Stimulated activated CD8-positive, alpha-beta memory T cell treated with anti-CD3 and anti-CD28 coated beads, Interleukin-15, amount 100 ng/mL, for 24 hours (primary cell): ENCODE results near the gene WWTR1.

ENCODE experiments used
- DNase-seq: peaks from one replicate; pipeline ENCODE4 v3.0.0-alpha.2; 2020; ENCODE audit warnings: low read depth

WWTR1 gene

DNA sequence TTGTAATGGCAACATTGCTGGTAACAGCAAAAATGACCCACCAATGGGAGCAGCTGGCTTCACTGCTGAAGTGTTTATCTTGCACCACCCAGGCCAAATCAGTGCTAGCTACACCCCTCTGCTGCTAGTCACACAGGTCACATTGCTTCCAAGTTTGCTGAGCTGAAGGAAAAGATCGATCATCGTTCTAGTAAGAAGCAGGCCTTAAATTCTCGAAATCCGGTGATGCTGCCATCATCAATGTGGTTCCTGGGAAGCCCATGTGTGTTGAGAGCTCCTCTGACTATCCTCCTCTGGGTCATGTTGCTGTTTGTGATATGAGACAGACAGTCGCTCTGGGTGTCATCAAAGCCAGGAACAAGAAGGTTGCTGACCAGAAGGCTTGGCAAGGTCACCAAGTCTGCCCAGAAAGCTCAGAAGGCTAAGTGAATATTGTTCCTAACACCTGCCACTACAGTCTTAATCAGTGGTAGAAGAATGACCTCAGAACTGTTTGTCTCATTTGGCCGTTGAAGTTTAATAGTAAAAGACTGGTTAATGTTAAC is 162.2 kb downstream of the WWTR1 start:
- DNase-seq: no peak

DNA sequence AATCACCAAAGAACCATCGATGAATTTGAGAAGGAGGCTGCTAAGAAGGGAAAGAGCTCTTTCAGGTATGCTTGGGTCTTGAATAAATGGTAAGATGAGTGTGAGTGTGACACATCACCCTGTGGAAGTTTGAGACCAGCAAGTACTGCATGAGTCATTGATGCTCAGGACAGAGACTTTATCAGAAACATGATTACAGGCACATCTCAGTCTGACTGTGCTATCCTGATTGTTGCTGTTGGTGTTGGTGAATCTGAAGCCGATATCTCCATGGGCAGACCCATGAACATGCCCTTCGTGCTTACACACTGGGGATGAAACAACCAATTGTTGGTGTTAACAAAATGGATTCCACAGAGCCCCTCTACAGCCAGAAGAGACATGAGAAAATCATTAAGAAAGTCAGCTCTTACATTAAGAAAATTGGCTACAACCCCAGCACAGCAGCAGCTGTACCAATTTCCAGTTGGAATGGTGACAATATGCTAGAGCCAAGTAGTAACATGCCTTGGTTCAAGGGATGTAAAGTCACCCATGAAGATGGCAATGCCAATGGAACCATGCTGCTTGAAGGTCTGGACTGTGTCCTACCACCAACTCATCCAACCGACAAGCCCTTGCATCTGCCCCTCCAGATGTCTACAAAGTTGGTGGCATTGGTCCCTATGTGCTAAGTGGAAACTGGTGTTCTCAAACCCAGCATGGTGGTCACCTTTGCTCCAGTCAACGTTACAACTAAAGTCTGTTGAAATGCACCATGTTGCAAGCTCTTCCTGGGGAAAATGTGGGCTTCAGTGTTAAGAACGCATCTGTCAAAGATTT is 162.9 kb downstream of the WWTR1 start:
- DNase-seq: no peak

GRCh38 chr3:149494022-149494758 is 163.6 kb downstream of the WWTR1 start:
- no peak for DNase-seq

- DNase-seq: no peak
These were observed 164.4 kb downstream of the WWTR1 start for GRCh38 chr3:149493315-149494021.

DNA sequence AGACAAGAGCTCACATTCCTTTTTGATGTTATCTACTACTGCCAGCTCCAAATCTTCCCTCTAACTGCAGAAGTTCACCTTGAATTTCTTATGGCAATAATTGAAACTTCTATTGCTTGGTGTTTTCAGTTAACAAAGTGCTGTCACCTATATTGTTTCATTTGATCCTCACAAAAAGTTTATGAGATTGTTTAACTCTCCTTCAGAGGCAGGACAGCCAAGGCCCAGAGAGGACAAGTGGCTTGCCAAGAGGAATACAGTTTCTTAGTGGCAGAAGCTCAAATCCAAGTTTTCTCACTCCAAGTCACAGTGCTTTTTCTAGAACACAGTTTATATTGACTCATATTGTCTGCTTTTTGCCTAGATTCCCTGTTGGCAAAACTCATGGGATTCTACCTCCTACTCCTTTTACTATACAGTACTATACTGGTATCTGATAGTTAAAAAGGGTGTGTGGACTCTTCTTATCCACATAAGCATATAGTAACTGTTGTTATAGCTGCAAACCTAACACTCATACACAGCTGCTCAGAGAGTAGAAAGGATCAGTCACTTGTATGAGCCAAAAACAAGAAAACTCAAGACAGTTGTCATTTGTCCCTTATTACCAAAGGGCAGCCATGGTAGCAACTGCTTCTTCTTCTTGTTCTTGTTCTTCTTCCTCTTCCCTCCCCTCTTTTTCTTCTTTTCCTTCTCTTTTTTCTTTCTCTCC is 167.4 kb downstream of the WWTR1 start:
- no peak for DNase-seq

DNA sequence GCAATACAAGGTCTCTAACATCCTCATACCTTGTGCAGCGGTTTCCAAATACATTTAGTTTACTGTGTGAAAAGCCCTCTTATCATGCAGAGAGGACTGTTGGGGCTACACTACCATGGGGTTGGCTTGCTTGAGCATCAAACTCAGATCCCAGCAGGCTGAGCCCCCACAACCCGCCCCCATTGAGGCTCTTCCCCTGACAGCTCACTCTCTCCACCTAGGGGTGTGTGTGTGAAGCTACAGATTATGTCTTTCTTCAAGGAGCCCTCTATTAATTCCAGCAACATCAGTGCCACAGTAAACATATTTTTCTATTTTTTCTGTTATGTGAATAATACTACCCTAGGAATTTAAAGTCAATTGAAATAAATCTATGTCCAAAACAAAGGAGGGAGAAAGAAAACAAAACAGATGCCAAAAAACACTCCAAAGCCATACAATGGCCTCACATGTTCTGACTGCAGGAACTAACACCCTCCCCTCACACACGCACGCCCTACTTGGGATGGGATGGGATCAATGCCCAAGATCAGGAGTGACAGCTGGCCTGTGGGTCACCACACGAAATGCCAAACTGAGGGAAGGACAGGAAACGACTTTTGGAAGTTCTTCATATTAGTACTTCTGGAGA is 168.7 kb downstream of the WWTR1 start:
- DNase-seq: no peak

GRCh38 chr3:149487598-149488197 is 170.1 kb downstream of the WWTR1 start:
- no peak for DNase-seq

- no peak for DNase-seq
These were observed 171.1 kb downstream of the WWTR1 start for GRCh38 chr3:149486726-149487125.

DNA sequence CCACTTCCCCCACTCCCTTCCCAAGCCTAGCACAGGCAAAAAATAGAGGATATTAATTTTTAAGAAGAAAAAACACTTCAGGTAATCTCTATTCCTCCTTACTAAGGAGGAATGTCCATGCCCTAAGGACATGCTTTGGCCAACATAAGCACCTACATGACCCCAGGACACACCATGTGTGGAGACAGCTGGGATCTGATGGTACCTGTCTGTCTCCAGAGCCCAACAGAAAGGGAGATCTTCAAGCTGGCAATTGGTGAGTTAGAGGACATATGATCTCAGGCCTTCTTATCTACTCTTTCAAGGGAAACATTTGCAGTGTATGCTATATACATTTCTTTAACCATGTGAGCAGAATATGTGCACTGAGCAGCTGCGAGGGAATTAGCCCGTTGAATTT is 176.3 kb downstream of the WWTR1 start:
- DNase-seq: no peak

- no peak for DNase-seq
These were observed 176.8 kb downstream of the WWTR1 start for GRCh38 chr3:149481056-149481455.

DNA sequence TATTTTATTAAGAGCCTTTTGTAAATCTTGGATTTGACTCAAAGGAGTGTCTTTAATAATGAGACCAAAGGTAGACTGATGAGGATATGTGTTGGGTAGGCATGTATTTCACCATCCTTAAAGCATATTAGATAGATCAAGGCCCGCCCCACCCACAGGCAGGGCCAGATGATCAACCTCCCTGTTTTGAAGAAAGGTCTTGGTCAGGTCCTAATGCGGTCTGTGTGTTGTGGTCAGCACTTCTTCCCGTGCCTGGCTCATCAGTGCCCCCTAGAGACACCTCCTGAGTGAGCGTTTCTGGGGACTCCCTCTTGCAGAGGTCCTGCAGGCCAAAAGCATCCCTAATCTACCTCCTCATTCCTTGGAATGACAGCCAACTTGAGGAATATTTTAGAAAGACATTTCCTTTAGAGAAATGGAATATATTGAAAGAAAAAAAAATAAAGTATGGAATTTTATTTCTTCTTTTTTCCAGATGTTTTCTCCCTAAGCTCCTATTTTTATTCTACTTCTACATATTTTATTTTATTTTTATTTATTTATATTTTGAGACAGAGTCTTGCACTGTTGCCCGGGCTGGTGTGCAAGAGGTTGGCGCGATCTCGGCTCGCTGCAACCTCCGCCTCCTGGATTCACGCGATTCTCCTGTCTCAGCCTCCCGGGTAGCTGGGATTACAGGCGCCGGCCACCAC is 177.4 kb downstream of the WWTR1 start:
- DNase-seq: no peak

DNA sequence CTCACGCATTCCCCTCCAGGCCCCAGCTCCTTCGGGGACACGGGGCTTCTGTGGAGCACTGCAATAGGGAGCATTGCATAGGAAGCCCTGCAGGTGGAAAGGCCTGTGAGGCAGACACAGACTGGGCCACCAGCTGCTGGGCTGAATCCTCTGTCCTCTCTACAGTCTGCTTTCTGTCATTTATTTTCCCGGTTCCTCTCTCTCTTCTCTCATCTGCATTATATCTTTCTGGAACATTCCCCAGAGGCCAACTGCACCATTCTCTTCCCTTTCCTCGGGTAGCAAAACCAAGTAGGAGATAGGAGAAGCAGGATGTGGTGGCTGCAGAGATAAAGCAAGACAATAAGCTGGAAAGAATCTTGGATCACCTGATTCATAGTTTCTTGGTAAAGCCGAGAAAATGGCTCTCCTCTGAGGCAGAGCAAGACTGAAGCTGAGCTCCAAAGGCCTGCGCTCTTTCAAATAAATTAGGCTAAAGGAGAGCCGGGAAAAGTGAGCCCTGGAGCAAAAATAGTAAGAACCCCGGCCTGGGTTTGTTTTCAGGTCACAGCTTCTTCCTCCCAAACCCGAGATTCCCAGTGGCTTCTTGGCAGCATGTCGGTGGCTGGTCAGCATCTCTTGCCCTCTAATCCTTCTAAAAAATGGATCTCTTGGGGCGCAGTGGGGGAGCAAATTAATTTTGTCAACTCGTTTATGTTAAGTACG is 178.1 kb downstream of the WWTR1 start:
- DNase-seq: no peak

GRCh38 chr3:149476225-149476624 is 181.6 kb downstream of the WWTR1 start:
- no peak for DNase-seq

GRCh38 chr3:149475451-149476060 is 182.3 kb downstream of the WWTR1 start:
- no peak for DNase-seq

DNA sequence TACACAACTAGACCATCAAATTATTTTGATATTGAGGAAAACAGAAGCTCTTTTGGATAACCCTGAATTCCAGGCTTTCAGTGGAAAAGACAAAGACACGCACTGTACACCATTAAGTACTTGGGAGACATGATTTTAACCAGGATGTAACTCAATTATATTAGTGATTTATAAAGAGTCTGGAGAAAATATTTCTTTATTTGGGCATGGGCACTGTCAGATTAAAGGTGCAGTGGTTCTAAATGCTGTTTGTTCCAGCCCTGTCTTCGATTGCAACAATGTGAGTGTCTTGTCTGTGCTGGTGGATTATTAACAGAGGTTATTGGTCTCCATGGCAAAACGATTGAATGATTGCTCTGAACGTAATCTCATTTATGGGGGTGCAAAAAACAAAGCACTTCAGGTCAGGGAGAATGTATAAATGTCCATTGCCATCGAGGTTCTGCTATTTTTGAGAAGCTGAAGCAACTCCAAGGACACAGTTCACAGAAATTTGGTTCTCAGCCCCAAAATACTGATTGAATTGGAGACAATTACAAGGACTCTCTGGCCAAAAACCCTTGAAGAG is 183.5 kb downstream of the WWTR1 start, which contains the start of gene TM4SF4:
TM4SF4 (plus strand) TSS at position 448 of the 568 bp plus-strand sequence. CDS start 181 bp downstream, outside the sequence.
- DNase-seq: no peak

DNA sequence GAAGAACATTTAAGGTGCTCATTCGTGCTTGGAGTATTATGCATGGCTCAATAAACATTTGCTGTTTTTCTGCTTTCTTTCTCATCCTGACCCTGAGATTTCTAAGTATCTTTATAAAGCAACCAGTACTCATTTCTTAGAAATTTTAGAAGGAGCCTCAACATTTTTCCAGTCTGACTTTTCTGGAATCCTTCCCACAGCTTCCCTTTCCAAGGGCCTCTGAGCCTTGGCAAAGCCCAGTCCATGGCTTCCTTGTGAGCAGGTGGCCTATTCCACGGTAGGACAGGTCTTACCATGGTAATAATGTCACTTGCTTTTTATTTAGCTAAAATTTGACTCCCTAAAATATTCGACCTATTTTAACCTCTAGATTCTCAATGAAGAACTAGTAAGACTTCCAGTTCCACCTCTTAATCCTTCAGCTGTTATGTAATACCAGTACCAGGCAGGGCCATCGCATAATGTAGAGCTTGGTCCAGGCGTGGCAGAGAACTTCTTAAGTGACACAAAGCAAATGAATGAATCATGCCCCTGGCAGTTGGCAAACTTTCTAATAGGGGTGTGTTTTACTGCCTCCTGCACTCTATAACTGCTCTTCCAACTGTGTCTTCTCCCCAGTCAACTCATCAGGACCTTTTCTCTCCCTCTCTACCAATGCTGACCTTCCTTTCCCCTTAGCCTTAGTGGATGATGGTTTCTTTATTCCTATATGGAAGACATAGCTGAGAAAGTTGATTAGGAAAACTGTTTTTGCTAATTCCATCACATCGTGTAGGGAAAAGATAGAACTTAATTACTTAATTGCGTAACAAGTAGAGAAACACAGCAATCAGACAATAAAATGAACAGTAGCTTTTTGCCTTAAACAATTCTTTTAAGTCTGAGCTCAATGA is 184.2 kb downstream of the WWTR1 start:
- DNase-seq: no peak

GRCh38 chr3:149472030-149472797 is 185.6 kb downstream of the WWTR1 start:
- DNase-seq: no peak
